GM23248 (cell line): ENCODE measurements around the gene BCAS1. TPM values are rescaled to one million over a fixed set of nuclear protein-coding genes. Genes with fewer than 3 reads are reported as not detected.
"Not testable (repeated sequence)": the region's sequence is repeated elsewhere in the genome, so short reads cannot be mapped to it uniquely, and the experiment has no call there.

Source experiments
- DNase-seq: peaks from one replicate; pipeline ENCODE4 v3.0.0-alpha.2; 2015
- H2AFZ ChIP-seq: fragments of 200-600 bp; sonication (generic); 2 replicates; pipeline ENCODE4 v1.6.1; 2016; ENCODE audit warnings: antibody characterized with exemption
- H3F3A ChIP-seq: fragments of 200-600 bp; sonication (generic); 2 replicates; pipeline ENCODE4 v1.6.1; 2016; ENCODE audit warnings: mild to moderate bottlenecking, antibody characterized with exemption, mixed run types; ENCODE audit not compliant: insufficient read depth
- H3K27ac ChIP-seq: fragments of 200-600 bp; sonication (generic); 2 replicates; pipeline ENCODE4 v1.5.1; 2016; ENCODE audit warnings: mild to moderate bottlenecking
- H3K27me3 ChIP-seq: fragments of 200-600 bp; sonication (generic); replicated peaks from 2 replicates; pipeline ENCODE4 v1.6.1; 2016; ENCODE audit warnings: mild to moderate bottlenecking; ENCODE audit not compliant: insufficient read depth
- H3K36me3 ChIP-seq: fragments of 200-600 bp; sonication (generic); 2 replicates; pipeline ENCODE4 v1.6.1; 2016; ENCODE audit warnings: low read depth, mild to moderate bottlenecking
- H3K4me1 ChIP-seq: fragments of 200-600 bp; sonication (generic); 2 replicates; pipeline ENCODE4 v1.6.1; 2016; ENCODE audit warnings: mild to moderate bottlenecking; ENCODE audit not compliant: insufficient read depth
- H3K4me2 ChIP-seq: fragments of 200-600 bp; sonication (generic); one replicate; pipeline ENCODE4 v1.6.1; 2016; ENCODE audit warnings: mild to moderate bottlenecking; ENCODE audit not compliant: unreplicated experiment
- H3K4me3 ChIP-seq: fragments of 200-600 bp; sonication (generic); 2 replicates; pipeline ENCODE4 v1.5.1; 2016; ENCODE audit warnings: mild to moderate bottlenecking
- H3K79me2 ChIP-seq: fragments of 200-600 bp; sonication (generic); 2 replicates; pipeline ENCODE4 v1.6.1; 2016; ENCODE audit warnings: mild to moderate bottlenecking; ENCODE audit not compliant: insufficient read depth
- H3K9ac ChIP-seq: fragments of 200-600 bp; sonication (generic); 2 replicates; pipeline ENCODE4 v1.6.1; 2016; ENCODE audit warnings: mild to moderate bottlenecking
- H3K9me2 ChIP-seq: fragments of 200-600 bp; sonication (generic); 2 replicates; pipeline ENCODE4 v1.6.1; 2016; ENCODE audit warnings: mixed run types, mild to moderate bottlenecking, moderate library complexity; ENCODE audit not compliant: insufficient read depth
- H3K9me3 ChIP-seq: fragments of 200-600 bp; sonication (generic); one replicate; pipeline ENCODE4 v1.6.1; 2017; ENCODE audit warnings: low read depth
- H4K20me1 ChIP-seq: fragments of 200-600 bp; sonication (generic); 2 replicates; pipeline ENCODE4 v1.6.0; 2016; ENCODE audit not compliant: insufficient read depth
- EZH2 ChIP-seq: fragments of 200-600 bp; sonication (generic); IDR thresholded peaks from 2 replicates; pipeline ENCODE4 v1.6.1; 2018; ENCODE audit warnings: antibody characterized with exemption, mild to moderate bottlenecking; ENCODE audit not compliant: insufficient read depth, poor library complexity, severe bottlenecking
- EZH2phosphoT487 ChIP-seq: fragments of 200-600 bp; sonication (generic); IDR thresholded peaks from 2 replicates; pipeline ENCODE4 v1.6.1; 2018; ENCODE audit warnings: antibody characterized with exemption, moderate library complexity, mild to moderate bottlenecking, low read depth; ENCODE audit not compliant: insufficient read depth
- WGBS, 2 experiments: methylation state at CpG; one replicate each; pipeline ENCODE4 v1.1.6; 2015 to 2017; ENCODE audit warnings: low lambda C conversion rate in 2 of 2, low coverage in 1 of 2; ENCODE audit errors: missing lambda C conversion rate in 2 of 2; 5-methylcytosine and 5-hydroxymethylcytosine counted together
- in situ Hi-C: fragments of 300-500 bp; cut with MboI; formaldehyde crosslinking; loops from 2 replicates; pipeline ENCODE4 v1.15.0; 2020
- polyA plus RNA-seq: library from polyadenylated mRNA; unstranded; fragments of >200 nt; fragmentation: Nextera tagmentation; extraction: Ambion mirVana; gene quantifications from 2 replicates; pipeline ENCODE4 v1.2.1, GENCODE V29; 2016
- total RNA-seq: library from RNA; depleted of rRNA; stranded (reverse); fragments of >200 nt; shearing (Covaris generic); gene quantifications from 2 replicates; pipeline ENCODE4 v1.2.3, GENCODE V29; 2014

Gene BCAS1
- total and polyA plus RNA-seq, 2 experiments from 2014 or later: 0.41 TPM; not detected in 1

DNA sequence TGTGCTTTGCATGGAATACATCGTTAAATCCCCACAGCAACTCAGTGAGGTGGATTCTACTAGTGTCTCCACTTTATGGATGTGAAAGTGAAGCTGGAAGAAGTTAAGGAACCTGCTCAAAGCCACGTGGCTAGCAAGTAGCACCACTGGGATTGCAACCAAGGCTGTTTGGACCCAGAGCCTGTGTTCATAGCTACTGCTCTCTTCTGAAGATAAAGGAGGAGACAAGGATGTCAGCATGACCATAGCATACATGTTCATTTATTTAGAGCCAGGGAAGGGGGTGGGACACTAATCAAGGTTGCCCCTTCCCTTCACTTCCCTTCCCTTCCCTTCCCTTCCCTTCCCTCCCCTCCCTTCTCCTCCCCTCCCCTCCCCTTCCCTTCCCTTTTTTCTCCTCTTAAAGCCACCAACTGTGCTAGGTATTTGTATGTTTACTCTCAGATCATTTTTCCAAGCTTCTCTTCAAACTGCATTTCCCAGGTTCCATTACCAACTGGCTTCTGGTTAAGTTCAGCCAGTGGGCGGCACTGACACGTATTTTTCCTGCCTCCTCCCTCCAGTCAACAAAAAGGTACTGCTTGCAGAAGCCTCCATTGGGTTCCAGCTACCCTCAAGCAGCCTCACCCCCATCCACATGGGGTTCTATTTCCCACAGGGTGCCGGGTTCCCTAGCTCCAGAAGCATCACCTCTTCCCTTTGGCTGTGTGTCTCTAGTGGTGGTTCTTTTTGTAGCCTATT, 134.9 kb downstream of the BCAS1 start:
- no peaks in the 10 kb centered on the region for H3K9me2 ChIP-seq
- peak overlapping the region; percentile 49 for H2AFZ ChIP-seq
- H3K79me2 ChIP-seq: no peaks in the 10 kb centered on the region
- H3K4me1 ChIP-seq: peaks cover 44% of the 10 kb centered on the region
- no peaks in the 10 kb centered on the region for H3K36me3 ChIP-seq
- DNase-seq: no peak
- peak overlapping the region; percentile 66 for H3K9ac ChIP-seq
- WGBS, 2 experiments: 73 to 83% methylated on average over 5 of the region's 5 CpGs
- in situ Hi-C loops: no loop called here
- peaks cover 56% of the 10 kb centered on the region for H3F3A ChIP-seq
- peak overlapping the region; percentile 66 for H3K4me2 ChIP-seq
- TF ChIP-seq EZH2phosphoT487: no peak
- no peak for TF ChIP-seq EZH2
- no peaks in the 10 kb centered on the region for H3K27me3 ChIP-seq
- no peaks in the 10 kb centered on the region for H3K9me3 ChIP-seq
- H3K27ac ChIP-seq: peak overlapping the region; percentile 86
- no peaks in the 10 kb centered on the region for H4K20me1 ChIP-seq
- no peak overlapping the region for H3K4me3 ChIP-seq

- Histone ChIP-seq H3K9me3 (no peaks in the 10 kb centered on the region), H2AFZ (peak overlapping the region; percentile 49), H3K9me2 (no peaks in the 10 kb centered on the region), H3K9ac (peak overlapping the region; percentile 66), H3F3A (peaks cover 50% of the 10 kb centered on the region), H3K36me3 (no peaks in the 10 kb centered on the region), H3K4me3 (0 out of 2 replicates have a peak overlapping the region, but pooled peaks have one; percentile 22), H3K4me2 (peak overlapping the region; percentile 66), H3K27ac (peak overlapping the region; percentile 86), H4K20me1 (no peaks in the 10 kb centered on the region), H3K4me1 (peaks cover 39% of the 10 kb centered on the region), H3K79me2 (no peaks in the 10 kb centered on the region), H3K27me3 (no peaks in the 10 kb centered on the region)
- no peak for TF ChIP-seq EZH2
- no peak for TF ChIP-seq EZH2phosphoT487
- 29 to 33% methylated on average over 6 of the region's 6 CpGs for WGBS, 2 experiments
- peak; percentile 91 for DNase-seq
- in situ Hi-C loops: no loop called here
Observed at GRCh38 chr20:53934421-53935343, 135.7 kb downstream of the BCAS1 start.

DNA sequence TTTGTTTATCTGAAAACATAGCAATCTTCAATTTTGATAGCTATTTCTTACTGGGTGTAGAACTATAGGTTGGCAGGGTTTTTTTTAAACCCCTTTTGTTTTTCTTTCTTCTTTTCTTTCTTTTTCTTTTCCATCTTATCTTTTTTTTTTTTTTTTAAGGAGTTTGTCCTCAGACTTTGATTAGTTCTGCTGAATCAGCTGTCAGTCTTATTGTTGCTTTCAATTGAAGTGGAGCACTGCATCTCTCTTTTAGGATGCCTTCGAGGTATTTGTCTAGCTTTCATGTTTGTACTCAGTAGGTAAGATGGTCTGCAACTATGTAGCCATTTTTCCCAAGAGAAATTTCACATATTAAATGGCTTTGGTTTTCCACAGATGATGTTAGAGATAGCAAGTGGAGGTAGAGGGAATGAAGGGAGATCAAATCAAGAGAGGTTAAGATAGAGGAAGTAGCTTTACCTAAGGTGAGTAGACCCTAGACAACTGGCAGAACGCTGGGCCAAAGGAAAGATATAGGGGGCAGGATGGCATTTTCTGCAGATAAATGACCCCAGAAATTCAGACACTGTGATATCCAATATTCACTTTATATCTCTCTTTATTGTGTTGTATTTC, 137.1 kb downstream of the BCAS1 start:
- Histone ChIP-seq H3F3A (peaks cover 37% of the 10 kb centered on the region), H2AFZ (no peak overlapping the region), H3K79me2 (no peaks in the 10 kb centered on the region), H3K36me3 (no peaks in the 10 kb centered on the region), H3K27ac (no peak overlapping the region), H3K4me2 (no peak overlapping the region), H3K9ac (no peak overlapping the region), H4K20me1 (no peaks in the 10 kb centered on the region), H3K27me3 (no peaks in the 10 kb centered on the region), H3K9me3 (no peaks in the 10 kb centered on the region), H3K4me1 (peaks cover 26% of the 10 kb centered on the region), H3K4me3 (no peak overlapping the region), H3K9me2 (no peaks in the 10 kb centered on the region)
- in situ Hi-C loops: no loop called here
- no peak for TF ChIP-seq EZH2phosphoT487
- no peak for TF ChIP-seq EZH2
- no peak for DNase-seq
- WGBS, 2 experiments: 88 to 98% methylated on average over 2 of the region's 2 CpGs

GRCh38 chr20:53932655-53933192, 137.7 kb downstream of the BCAS1 start:
- H3K36me3 ChIP-seq, in situ Hi-C loops: not testable (repeated sequence)
- WGBS, 2 experiments: 90 to 99% methylated on average over 5 of the region's 5 CpGs

More at GRCh38 chr20:53932655-53933192, 137.7 kb downstream of the BCAS1 start:
- H2AFZ ChIP-seq, H3K9me3 ChIP-seq, H4K20me1 ChIP-seq, H3K9me2 ChIP-seq, DNase-seq, H3K79me2 ChIP-seq, H3K27me3 ChIP-seq, H3K4me2 ChIP-seq, H3K4me3 ChIP-seq, H3K27ac ChIP-seq, H3K9ac ChIP-seq: not testable (repeated sequence)
- Histone ChIP-seq H3K4me1 (peaks cover 26% of the 10 kb centered on the region), H3F3A (peaks cover 30% of the 10 kb centered on the region)
